Gastroesophageal sphincter (tissue), 4 donors: ENCODE measurements around the gene PANK1. TPM values are rescaled to one million over a fixed set of nuclear protein-coding genes. Genes with fewer than 3 reads are reported as not detected.

Experiments
- ATAC-seq: fragments of 150-250 bp; one replicate; pipeline ENCODE4 v1.9.1; 2016; ENCODE audit warnings: mild to moderate bottlenecking, moderate library complexity
- H3K27ac ChIP-seq, 4 donors: fragments of 200-600 bp; sonication (generic) in 3 of 4; 1 replicate in 3 of 4; 2 replicates in 1 of 4; pipeline ENCODE4 v1.5.1; 2016 to 2019
- H3K27me3 ChIP-seq: fragments of 200-600 bp; sonication (generic); one replicate; pipeline ENCODE4 v1.5.1; 2019
- H3K36me3 ChIP-seq, 2 donors: fragments of 200-600 bp; sonication (generic); one replicate each; pipeline ENCODE4 v1.5.1; 2019; ENCODE audit warnings: control low read depth in 1 of 2
- H3K4me1 ChIP-seq, 3 donors: fragments of 200-600 bp; sonication (generic); 1 replicate in 2 of 3; 2 replicates in 1 of 3; pipeline ENCODE4 v1.5.1; 2016 to 2019; ENCODE audit warnings: control low read depth in 2 of 3
- H3K4me3 ChIP-seq, 2 donors: fragments of 200-600 bp; sonication (generic); one replicate each; pipeline ENCODE4 v1.5.1; 2019; ENCODE audit warnings: mild to moderate bottlenecking in 1 of 2, moderate library complexity in 1 of 2
- H3K9me3 ChIP-seq, 3 donors: fragments of 200-600 bp; sonication (generic); one replicate each; pipeline ENCODE4 v1.5.1; 2017 to 2019; ENCODE audit warnings: control low read depth in 2 of 3
- EP300 ChIP-seq: sonication (generic); formaldehyde crosslinking; IDR thresholded peaks from one replicate; pipeline ENCODE4 v1.6.1; 2017; ENCODE audit warnings: antibody characterized with exemption, mild to moderate bottlenecking
- POLR2A ChIP-seq, 2 donors: fragments of 450-650 bp; IDR thresholded peaks; one replicate each; pipeline ENCODE4 v1.6.1; 2017; ENCODE audit warnings: antibody characterized with exemption in 2 of 2, mild to moderate bottlenecking in 2 of 2, moderate library complexity in 1 of 2
- POLR2AphosphoS5 ChIP-seq: sonication (generic); formaldehyde crosslinking; IDR thresholded peaks from one replicate; pipeline ENCODE4 v1.6.1; 2017; ENCODE audit warnings: antibody characterized with exemption
- WGBS, 2 donors: methylation state at CpG; one replicate each; pipeline ENCODE4 v1.1.5; 2018; ENCODE audit warnings: low coverage in 1 of 2; 5-methylcytosine and 5-hydroxymethylcytosine counted together
- total RNA-seq, 4 donors: library from RNA; depleted of rRNA; stranded (reverse); fragments of >200 nt; gene quantifications; one replicate each; pipeline ENCODE4 v1.1.0, GENCODE V29; 2016
- TF ChIP-seq, protein P1 (sequence below), 4 experiments: fragments of 200-600 bp in 2 of 4; fragments of 450-650 bp in 2 of 4; sonication (generic) in 1 of 4; IDR thresholded peaks; one replicate each; pipeline ENCODE4 v1.5.1; 2017 to 2019; ENCODE audit warnings: antibody characterized with exemption in 4 of 4, mild to moderate bottlenecking in 2 of 4, moderate library complexity in 2 of 4

The PANK1 gene
- total RNA-seq, 4 donors from 2014 or later, result 3.6 to 4.9 (median 4.1) TPM

DNA sequence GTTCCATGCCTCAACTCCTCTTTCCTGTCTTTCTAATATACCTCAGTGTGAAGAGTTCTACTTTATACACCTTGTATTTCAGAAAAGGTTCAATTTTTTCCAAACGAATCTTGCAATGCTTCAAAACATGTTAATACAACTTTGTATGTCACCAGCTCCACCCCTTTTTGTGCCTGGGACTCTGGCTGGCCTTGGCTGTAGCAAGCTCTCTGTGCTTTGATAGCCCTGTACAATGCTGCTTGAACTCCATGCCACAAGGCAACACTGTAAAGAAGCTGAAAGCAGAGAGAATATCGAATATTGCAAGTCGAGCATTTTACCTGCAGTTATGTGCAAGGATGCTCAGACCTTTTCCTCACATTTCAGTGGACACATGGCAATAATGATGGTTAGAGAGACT lies 52.5 kb downstream of the PANK1 start:
- Histone ChIP-seq H3K9me3 (no peaks in the 10 kb centered on the region), H3K4me1 (peaks cover 0 to 19% (median 0%) of the 10 kb centered on the region in 3 donors), H3K27me3 (no peaks in the 10 kb centered on the region), H3K4me3 (no peak overlapping the region), H3K27ac (peak overlapping the region in 1 of 4 donors; percentile 50), H3K36me3 (peaks cover 0 to 6% of the 10 kb centered on the region in 2 donors)
- 90 to 100% methylated on average over 2 to 3 of the region's 3 CpGs for WGBS, 2 donors
- no peak for ATAC-seq
- TF ChIP-seq EP300, result no peak
- no peak for TF ChIP-seq POLR2AphosphoS5
- TF ChIP-seq, protein P1, sequence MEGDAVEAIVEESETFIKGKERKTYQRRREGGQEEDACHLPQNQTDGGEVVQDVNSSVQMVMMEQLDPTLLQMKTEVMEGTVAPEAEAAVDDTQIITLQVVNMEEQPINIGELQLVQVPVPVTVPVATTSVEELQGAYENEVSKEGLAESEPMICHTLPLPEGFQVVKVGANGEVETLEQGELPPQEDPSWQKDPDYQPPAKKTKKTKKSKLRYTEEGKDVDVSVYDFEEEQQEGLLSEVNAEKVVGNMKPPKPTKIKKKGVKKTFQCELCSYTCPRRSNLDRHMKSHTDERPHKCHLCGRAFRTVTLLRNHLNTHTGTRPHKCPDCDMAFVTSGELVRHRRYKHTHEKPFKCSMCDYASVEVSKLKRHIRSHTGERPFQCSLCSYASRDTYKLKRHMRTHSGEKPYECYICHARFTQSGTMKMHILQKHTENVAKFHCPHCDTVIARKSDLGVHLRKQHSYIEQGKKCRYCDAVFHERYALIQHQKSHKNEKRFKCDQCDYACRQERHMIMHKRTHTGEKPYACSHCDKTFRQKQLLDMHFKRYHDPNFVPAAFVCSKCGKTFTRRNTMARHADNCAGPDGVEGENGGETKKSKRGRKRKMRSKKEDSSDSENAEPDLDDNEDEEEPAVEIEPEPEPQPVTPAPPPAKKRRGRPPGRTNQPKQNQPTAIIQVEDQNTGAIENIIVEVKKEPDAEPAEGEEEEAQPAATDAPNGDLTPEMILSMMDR (IDR thresholded peaks at IDR 0.05), result no peak
- no peak for TF ChIP-seq POLR2A (IDR thresholded peaks at IDR 0.05)

DNA sequence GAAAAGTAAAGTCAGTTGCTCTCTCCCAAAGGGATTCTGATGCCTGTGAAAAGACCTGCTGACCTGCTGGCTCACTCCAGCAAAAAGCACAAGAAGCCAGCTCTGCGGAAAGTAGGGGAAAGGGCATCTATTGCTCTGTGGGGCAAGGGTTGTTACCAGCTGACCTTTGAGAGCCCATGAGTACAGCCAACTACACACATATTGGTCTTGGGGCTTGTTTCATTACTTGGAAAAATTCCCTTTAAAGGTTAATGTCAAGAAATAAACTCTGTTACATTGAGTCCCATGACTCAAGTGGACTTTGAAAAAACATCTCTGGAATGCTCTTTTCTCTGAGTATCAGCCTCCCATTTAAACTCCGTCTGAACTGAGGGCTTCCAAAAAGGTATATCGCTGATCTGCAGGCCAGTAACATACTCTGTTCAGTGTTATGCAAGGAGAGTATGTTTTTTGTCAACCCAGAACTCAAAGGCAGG lies 53.2 kb downstream of the PANK1 start:
- Histone ChIP-seq H3K9me3 (no peaks in the 10 kb centered on the region), H3K27ac (peak overlapping the region in 3 of 4 donors; percentile 26 to 56 (median 50)), H3K4me1 (peaks cover 0 to 19% (median 0%) of the 10 kb centered on the region in 3 donors), H3K27me3 (no peaks in the 10 kb centered on the region), H3K4me3 (no peak overlapping the region), H3K36me3 (peaks cover 0 to 6% of the 10 kb centered on the region in 2 donors)
- ATAC-seq, result peak; percentile 55
- 43 to 65% methylated on average over 3 of the region's 3 CpGs for WGBS, 2 donors
- peak; percentile 60 for TF ChIP-seq POLR2AphosphoS5
- TF ChIP-seq, protein P1 (IDR thresholded peaks at IDR 0.05), result no peak

DNA sequence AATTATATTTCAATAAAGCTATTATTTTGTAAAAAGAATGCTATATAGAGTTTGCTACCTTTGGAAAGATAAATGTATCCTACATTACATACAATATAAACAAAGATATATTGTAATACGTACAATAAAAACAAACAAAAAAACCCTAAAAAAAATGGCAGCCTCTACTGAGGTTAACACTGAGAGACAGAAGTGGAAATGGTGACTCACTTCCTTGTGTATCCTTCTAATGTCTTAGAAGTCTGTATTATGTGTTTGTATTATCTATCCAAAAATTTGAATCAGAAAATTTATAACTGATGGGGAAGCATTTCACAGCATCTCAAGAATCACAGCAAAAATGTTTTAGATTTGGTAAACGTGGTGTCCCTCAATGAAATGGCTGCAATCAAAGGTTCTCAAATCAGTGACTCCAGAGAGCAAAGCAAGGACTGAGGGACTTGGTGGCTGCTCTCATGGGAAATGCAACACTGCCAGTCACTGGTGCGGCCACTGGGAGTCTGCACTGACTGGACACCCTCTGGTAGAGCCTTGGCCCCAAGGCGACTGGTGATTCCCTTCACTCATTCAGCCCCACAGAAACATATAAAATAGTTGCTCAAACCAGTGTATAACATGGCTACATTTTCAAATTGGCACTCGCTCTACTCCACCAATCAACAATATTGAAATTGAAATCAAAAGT lies 53.8 kb downstream of the PANK1 start:
- no peaks in the 10 kb centered on the region for H3K9me3 ChIP-seq
- TF ChIP-seq POLR2AphosphoS5, result no peak
- TF ChIP-seq EP300, result no peak
- TF ChIP-seq, protein P1 (IDR thresholded peaks at IDR 0.05), result no peak
- no peak for TF ChIP-seq POLR2A (IDR thresholded peaks at IDR 0.05)
- H3K4me1 ChIP-seq, result peaks cover 0 to 19% (median 0%) of the 10 kb centered on the region in 3 donors
- peak overlapping the region in 2 of 4 donors; percentile 26 to 50 for H3K27ac ChIP-seq
- peaks cover 0 to 6% of the 10 kb centered on the region in 2 donors for H3K36me3 ChIP-seq
- no peak overlapping the region for H3K4me3 ChIP-seq
- no peaks in the 10 kb centered on the region for H3K27me3 ChIP-seq
- no peak for ATAC-seq
- WGBS, 2 donors, result 87 to 93% methylated on average over 3 to 4 of the region's 5 CpGs

DNA sequence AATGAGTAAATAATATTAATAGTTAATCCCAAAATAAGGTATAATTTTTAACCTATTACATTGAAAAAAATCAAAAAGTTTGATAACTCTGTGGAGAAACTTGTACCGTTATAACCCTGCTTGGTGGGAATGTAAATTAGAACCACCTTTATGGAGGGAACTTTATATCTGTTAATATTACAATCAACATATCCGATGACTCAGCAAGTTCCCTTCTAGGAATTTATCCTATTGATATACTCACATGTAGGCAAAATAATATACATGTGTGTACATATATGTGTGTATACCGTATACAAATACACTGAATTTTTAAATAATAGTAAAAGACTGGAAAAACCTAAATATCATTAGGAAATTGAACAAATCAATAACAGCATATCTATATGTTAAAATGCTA lies 54.7 kb downstream of the PANK1 start:
- Histone ChIP-seq H3K4me1 (peaks cover 0 to 19% (median 0%) of the 10 kb centered on the region in 3 donors), H3K9me3 (no peaks in the 10 kb centered on the region), H3K4me3 (no peak overlapping the region), H3K27ac (no peak overlapping the region), H3K27me3 (no peaks in the 10 kb centered on the region), H3K36me3 (peaks cover 0 to 6% of the 10 kb centered on the region in 2 donors)
- 78 to 85% methylated on average over 3 of the region's 3 CpGs for WGBS, 2 donors
- TF ChIP-seq POLR2A (IDR thresholded peaks at IDR 0.05) (no peak), EP300 (no peak), POLR2AphosphoS5 (no peak)
- TF ChIP-seq, protein P1 (IDR thresholded peaks at IDR 0.05), result no peak
- ATAC-seq, result no peak
